Sciatic nerve (tissue), 2 donors: ENCODE measurements around the gene IGFLR1. TPM values are rescaled to one million over a fixed set of nuclear protein-coding genes. Genes with fewer than 3 reads are reported as not detected.
"Not testable (repeated sequence)": the region's sequence is repeated elsewhere in the genome, so short reads cannot be mapped to it uniquely, and the experiment has no call there.

ENCODE experiments used
- ATAC-seq: fragments of 200-7000 bp; cut with Tn5 transposase; one replicate; pipeline ENCODE4 v1.9.1; 2020; ENCODE audit warnings: mild to moderate bottlenecking, moderate library complexity
- DNase-seq: peaks from one replicate; pipeline ENCODE4 v3.0.0-alpha.2; 2020; ENCODE audit warnings: low spot score
- intact Hi-C: fragments of 100-400 bp; cut with DNase I; formaldehyde crosslinking; loops from one replicate; pipeline ENCODE4 v1.14.2; 2022
- total RNA-seq: library from RNA; stranded (reverse); fragmentation: NEBNext Ultra II Directional; extraction: Animal tissue kit (Norgen Biotek cat#: 25700); gene quantifications from one replicate; pipeline ENCODE4 v1.2.1, GENCODE V29; 2021
- donor health status: DM: no; HTN: no; CAD: no.
- donor health status: DM: no; HTN: no; CAD: no.

IGFLR1 gene
- total RNA-seq, 1 donor from 2014 or later, result 10.8 TPM

GRCh38 chr19:35780058-35780457 lies 37.8 kb upstream of the IGFLR1 start:
- ATAC-seq (no peak), DNase-seq (no peak)
- intact Hi-C loops, result no loop called here

DNA sequence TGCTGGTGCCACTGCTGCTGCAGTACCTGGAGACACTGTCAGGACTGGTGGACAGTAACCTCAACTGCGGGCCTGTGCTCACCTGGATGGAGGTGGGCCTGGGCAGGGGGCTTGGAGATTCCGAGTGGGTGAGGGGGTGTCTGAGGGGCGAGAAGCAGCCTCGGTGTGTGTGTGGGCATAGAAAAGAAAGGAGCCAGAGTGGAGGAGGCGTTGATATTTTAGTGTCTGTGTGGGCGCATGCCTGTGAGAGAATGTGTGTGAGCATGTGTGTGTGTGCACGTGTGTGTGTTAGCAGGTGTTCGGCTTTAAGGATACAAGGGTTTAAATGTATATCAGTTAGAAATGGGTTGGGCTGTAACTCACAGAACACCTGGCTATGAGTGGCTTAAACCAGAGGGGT lies 36.8 kb upstream of the IGFLR1 start:
- DNase-seq (no peak), ATAC-seq (no peak)
- intact Hi-C loops, result no loop called here

DNA sequence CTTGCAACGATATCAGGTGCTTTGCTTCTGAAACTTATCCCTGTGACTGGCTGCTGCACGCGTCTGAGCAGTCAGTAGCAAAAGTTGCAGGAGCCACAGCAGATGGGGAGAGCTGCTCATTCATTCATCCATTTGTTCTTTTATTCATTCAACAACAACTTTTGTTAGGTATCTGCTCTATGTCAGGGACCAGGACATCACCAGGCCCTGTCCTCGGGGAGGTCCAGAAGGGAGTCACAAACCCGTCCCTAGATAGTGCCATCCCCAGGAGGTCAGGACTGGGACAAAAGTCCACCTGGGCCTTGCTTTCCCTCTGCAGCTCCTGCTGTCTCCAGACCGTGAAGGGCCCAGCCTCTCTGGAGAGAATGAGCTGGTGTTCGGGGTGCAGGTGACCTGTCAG lies 35.7 kb upstream of the IGFLR1 start:
- intact Hi-C loops, result no loop called here
- no peak for ATAC-seq
- DNase-seq, result no peak

- DNase-seq (no peak), ATAC-seq (peak; percentile 39)
- intact Hi-C loops, result no loop called here
Measured at GRCh38 chr19:35777086-35777841, 35.0 kb upstream of the IGFLR1 start.

- intact Hi-C loops, result no loop called here
- DNase-seq (no peak), ATAC-seq (no peak)
Measured at GRCh38 chr19:35776102-35776788, 34.0 kb upstream of the IGFLR1 start.

DNA sequence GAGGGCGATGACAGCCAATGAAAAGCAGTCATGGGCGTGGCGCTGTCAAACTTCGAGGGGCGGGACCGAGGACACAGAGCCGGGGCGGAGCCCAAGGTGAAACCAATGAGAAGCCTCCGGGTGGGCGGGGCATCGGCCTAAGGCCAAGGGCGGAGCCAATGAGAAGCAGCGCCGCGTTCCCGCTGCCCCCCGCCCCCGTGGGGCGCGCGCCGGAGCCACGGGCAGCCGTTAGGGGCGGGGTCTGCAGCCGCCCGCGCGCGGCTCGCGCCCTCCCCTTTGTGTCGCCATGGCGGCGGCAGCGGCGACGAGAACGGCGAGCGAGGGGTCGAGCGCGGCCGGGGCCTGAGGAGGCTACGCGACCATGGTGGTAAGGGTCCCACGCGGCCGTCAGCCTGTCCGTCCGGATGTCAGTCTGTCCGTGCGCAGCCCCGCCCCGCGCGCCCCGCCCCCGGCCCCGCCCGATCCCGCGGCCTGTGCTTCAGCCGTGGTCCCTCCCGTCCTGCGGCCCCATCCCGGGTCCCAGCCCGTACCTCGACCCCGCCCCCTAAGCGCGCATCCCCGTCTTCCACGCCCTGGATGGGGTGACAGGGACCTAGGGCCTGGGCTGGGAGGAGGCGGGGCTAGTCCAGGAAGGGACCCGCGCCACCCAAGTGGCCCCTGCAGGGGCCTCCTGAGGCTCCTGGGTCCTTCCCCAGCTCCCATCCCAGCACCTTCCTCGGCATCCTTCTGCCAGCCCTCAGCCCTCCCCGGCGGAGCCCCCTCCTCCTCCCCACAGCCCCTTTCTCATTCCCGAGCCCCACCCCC lies 33.2 kb upstream of the IGFLR1 start, which contains the start of gene ARHGAP33:
TSS of gene ARHGAP33 (plus strand) at position 267 of the 804 bp plus-strand sequence. CDS start at position 362, 95 bp downstream.
- peak; percentile 98 for ATAC-seq
- intact Hi-C loops, result no loop called here
- peak; percentile 100 for DNase-seq

DNA sequence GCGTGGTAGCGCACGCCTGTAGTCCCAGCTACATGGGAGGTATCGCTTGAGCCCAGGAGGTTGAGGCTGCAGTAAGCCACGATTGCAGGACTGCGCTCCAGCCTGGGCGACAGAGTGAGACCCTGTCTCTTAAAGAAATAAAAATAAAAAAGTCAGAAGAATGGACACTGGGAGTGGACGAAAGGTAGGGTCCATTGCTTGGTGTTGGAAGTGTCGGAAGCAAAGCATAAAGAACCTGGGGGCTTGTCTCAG lies 32.7 kb upstream of the IGFLR1 start:
- no peak for DNase-seq
- intact Hi-C loops, result no loop called here
- peak; percentile 3 for ATAC-seq

DNA sequence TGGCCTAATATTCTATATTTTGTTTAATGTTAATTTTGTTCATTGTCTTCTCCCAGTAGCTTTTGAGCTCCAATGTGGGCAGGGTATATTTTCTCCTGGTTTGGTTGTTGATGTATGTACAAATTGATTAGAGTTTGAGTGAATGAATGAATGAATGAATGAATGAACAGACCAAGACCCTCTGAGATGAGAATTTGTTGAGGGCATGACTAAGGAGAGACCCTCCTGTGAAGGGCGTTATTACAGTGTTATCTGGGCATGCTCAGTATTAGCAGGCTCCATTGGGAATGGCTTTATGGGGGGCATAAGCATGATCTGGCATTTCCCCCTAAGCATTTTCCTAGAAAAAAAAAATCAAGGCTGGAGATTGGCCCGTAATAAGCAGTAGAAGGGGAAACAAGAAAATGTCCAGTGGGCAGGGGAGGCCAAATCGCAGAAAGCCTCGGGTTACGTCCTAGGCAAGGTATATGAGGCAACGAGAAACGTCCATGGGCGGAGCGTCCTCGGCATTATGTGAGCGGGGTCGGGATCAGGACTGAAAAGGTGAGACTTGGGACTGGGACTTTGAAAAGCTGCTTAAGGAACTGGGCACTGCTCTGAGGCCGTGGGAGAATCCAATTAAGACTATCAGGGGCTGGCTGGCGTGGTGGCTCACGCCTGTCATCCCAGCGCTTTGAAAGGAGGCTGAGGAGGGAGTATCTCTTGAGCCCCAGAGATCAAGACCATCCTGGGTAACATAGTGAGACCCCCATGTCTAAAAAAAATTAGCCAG lies 32.2 kb upstream of the IGFLR1 start:
- ATAC-seq (no peak), DNase-seq (no peak)
- intact Hi-C loops, result no loop called here

GRCh38 chr19:35773020-35773806 lies 31.0 kb upstream of the IGFLR1 start:
- no peak for ATAC-seq
- intact Hi-C loops, result no loop called here
- DNase-seq, result no peak

DNA sequence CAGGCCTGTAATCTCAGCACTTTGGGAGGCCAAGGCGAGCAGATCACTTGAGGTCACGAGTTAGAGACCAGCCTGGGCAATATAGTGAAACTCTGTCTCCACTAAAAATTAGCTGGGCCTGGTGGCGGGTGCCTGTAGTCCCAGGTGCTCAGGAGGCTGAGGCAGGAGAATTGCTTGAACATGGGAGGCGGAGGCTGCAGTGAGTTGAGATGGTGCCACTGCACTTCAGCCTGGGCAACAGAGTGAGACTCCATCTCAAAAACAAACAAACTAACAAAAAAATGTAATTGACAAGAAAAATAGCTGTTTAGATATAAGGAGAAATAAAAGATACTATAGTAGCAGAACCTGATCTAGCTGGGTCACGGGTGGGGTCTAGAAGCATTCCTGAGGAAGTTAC lies 30.1 kb upstream of the IGFLR1 start:
- intact Hi-C loops, result not testable (repeated sequence)

DNA sequence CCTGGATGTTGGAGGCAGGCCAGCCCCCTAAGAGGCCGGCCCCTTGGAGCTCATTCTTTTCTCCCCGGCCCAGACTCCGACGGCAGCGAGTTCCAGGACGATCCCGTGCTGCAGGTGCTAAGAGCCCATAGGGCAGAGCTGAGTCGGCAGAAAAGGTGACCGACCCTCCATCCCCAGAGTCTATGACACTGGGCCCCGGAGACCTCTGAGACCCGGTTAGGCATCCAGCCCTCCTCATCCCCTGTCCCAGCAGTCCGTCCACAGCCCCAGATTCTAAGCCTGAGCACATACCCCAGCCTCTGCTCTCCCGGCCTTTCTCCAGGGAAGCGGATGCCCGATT lies 25.8 kb upstream of the IGFLR1 start:
- DNase-seq (no peak), ATAC-seq (no peak)
- intact Hi-C loops, result no loop called here

More for the DNA sequence above, 30.1 kb upstream of the IGFLR1 start:
- not testable (repeated sequence) for ATAC-seq, DNase-seq

DNA sequence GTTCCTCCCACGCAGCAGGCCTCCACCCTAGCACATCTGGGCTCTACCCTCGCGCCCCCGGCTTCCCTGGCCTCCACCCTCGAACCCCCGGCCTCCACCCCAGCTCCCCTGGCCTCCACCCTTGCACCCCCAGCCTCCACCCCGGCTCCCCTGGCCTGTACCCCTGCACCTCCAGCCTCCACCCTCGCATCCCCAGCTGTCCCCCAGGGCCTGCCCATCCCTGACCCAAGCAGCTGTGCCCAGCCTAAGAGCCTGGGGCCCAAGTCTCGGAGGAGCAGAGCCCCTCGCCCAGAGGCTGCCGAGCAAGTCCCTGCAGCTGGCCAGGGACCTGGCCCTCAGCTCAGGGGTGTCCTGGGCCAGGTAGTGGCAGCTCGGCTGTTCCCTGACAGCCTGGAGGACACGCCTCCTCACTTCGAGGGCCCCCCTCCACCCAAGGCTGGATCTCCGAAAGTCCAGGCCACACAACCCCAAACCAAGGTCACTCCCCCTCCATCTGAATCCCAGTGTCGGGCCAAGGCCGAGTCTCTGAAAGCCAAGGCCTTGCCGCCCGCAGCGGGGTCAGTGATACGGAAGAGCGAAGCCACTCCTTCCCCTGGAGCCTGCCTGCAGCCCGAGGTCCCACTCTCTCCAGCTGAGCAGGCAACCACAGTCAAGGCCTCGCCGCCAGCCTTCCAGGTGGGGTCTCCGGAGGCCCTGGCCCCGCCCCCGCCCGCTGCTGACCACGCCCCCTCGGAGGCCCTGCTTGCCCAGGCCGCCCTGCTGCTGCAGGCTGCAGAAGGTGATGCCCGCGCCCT lies 25.2 kb upstream of the IGFLR1 start:
- intact Hi-C loops, result no loop called here
- peak; percentile 58 for DNase-seq
- peak; percentile 56 for ATAC-seq

DNA sequence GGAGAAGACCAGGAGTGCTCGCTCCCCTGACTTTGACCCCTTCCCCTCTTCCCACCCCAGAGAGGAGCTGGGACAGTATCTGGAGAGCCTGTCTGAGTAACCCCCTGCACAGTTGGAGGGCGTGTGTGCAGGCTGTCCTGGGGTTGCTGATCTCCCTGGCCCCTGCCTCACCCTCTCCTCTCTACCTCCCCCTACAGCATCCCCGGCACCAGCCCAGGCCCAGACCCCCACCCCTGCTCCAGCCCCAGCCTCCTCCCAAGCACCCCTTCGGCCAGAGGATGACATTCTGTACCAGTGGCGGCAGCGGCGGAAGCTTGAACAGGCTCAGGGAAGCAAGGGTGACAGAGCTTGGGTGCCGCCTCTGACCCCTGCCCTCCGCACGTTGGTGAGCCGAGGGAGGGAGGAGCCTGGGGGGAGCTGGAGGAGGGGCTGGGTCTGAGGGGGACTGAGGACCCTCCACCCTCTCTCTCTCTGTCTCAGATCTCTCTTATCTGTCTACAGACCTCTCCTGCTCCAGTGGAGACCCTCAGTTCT lies 24.4 kb upstream of the IGFLR1 start:
- intact Hi-C loops, result no loop called here

DNA sequence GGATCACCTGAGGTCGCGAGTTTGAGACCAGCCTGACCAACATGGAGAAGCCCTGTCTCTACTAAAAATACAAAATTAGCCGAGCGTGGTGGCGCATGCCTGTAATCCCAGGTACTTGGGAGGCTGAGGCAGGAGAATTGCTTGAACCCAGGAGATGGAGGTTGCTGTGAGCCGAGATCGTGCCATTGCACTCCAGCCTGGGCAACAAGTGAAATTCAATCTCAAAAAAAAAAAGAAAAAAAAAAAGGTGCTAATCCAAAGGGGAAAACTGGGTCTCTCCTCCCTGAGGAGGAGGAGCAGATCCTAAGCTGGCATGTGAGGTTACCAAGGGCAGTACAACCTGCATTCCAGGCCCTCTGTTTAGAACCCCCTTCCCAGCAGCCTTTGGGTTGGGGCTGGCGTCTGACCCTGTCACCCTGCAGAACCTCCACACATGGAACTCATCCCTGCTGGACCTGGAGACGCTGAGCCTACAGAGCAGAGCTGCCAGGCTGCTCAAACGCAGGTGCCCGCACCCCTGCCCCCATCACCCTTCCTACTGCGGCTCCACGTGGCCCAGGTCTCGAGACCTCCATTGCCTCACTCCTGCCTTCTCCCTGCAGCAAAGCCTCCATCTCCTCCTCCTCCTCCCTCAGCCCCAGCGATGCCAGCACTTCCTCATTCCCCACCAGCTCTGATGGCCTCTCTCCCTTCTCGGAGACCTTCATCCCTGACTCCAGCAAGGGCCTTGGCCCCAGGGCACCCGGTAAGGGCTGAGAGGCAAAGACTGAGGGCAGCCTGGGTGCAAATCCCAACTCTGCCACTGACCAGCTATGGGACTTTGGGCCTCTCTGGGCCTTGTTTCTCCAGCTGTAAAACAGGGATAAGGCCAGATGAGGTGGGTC lies 22.4 kb upstream of the IGFLR1 start:
- DNase-seq (no peak), ATAC-seq (no peak)
- intact Hi-C loops, result no loop called here

More for the DNA sequence above, 24.4 kb upstream of the IGFLR1 start:
- no peak for ATAC-seq
- DNase-seq, result no peak

DNA sequence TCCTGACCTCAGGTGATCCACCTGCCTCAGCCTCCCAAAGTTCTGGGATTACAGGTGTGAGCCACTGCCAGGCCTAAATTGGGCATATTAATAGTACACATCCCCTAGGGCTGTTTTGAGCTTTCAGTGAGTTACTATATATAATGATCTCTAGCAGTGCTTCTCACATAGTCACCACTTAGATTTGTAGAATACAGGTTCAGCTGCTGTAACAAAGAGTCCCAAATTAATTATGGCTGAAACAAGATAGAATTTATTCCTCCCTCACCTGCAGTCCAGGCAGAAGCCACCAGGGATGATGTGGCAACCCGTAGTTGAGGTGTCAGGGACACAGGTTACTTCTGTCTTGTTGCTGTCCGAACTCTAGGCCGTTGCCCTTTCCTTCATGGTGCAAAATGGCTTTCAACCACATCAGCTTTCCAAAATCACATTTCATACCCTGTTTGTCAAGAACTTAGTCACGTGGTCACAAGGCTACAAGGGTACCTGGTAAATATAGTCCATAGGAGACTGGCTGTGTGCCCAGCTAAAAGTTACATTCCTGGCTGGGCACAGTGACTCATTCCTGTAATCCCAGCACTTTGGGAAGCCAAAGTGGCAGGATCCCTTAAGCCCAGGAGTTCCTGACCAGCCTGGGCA lies 18.6 kb upstream of the IGFLR1 start:
- intact Hi-C loops, result no loop called here
- no peak for DNase-seq
- no peak for ATAC-seq

GRCh38 chr19:35759697-35760096 lies 17.4 kb upstream of the IGFLR1 start:
- DNase-seq (no peak), ATAC-seq (no peak)
- intact Hi-C loops, result no loop called here
